AG10803 (cell line): Measurements from ENCODE around the gene HIP1R.

ENCODE experiments used
- DNase-seq: peaks from one replicate; pipeline ENCODE4 v3.0.0; 2010; ENCODE audit warnings: low read depth
- H3K4me3 ChIP-seq: 2 replicates; pipeline ENCODE4 v1.5.1; 2011; ENCODE audit warnings: mild to moderate bottlenecking, low read length, control low read depth
- TF ChIP-seq, protein P1 (sequence below): conservative IDR thresholded peaks from 2 replicates; pipeline ENCODE4 v1.5.1; 2011; ENCODE audit warnings: mild to moderate bottlenecking, low read length, control low read depth, inconsistent platforms

Gene HIP1R

DNA sequence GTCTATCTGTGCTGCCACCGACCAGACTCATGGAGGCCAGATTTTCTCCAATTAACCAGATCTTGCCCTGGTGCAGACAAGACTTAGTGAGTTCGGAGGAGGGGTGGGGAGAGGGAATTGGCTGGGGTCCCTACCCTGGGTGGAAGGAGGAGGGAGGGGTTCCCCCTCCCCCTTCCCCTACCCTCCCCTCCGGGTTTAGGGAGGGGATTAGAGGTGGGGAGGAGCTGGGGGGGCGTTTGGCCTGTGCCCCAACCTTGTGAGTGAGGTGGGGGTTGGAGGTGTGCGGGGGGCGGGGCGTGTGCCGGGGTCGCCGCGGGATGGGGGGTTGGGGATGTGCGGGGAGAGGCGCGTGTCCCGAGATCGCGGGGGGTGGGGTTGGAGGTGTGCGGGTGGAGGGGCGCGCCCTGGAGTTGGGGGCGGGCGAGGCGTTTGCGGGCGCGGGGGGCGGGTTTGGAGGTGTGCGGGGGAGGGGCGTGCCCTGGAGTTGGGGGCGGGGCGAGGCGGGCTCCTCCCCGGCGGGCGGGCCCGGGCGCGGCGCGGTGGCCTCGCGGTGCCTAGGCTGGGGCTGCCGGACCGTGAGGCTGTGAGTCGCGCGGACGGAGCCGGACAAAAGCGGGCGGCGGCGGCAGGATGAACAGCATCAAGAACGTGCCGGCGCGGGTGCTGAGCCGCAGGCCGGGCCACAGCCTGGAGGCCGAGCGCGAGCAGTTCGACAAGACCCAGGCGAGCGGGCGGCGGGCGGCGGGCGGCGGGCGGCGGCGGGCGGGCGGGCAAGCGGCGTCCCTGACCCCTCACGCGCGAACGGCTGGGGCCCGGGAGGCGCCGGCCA is at the start of gene HIP1R:
HIP1R (plus strand) TSS at position 537 of the 829 bp plus-strand sequence; CDS start at position 631, 94 bp downstream.
- DNase-seq, result no peak
- H3K4me3 ChIP-seq, result peak within 1 kb of the TSS; percentile 66
- TF ChIP-seq, protein P1, sequence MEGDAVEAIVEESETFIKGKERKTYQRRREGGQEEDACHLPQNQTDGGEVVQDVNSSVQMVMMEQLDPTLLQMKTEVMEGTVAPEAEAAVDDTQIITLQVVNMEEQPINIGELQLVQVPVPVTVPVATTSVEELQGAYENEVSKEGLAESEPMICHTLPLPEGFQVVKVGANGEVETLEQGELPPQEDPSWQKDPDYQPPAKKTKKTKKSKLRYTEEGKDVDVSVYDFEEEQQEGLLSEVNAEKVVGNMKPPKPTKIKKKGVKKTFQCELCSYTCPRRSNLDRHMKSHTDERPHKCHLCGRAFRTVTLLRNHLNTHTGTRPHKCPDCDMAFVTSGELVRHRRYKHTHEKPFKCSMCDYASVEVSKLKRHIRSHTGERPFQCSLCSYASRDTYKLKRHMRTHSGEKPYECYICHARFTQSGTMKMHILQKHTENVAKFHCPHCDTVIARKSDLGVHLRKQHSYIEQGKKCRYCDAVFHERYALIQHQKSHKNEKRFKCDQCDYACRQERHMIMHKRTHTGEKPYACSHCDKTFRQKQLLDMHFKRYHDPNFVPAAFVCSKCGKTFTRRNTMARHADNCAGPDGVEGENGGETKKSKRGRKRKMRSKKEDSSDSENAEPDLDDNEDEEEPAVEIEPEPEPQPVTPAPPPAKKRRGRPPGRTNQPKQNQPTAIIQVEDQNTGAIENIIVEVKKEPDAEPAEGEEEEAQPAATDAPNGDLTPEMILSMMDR, result no peak

GRCh38 chr12:122785503-122785902 is 49.8 kb upstream of the HIP1R start:
- TF ChIP-seq, protein P1, result no peak
- no peak for DNase-seq
- no peak overlapping the region for H3K4me3 ChIP-seq

GRCh38 chr12:122788387-122788786 is 46.9 kb upstream of the HIP1R start:
- peak; percentile 43 for DNase-seq
- TF ChIP-seq, protein P1, result no peak

DNA sequence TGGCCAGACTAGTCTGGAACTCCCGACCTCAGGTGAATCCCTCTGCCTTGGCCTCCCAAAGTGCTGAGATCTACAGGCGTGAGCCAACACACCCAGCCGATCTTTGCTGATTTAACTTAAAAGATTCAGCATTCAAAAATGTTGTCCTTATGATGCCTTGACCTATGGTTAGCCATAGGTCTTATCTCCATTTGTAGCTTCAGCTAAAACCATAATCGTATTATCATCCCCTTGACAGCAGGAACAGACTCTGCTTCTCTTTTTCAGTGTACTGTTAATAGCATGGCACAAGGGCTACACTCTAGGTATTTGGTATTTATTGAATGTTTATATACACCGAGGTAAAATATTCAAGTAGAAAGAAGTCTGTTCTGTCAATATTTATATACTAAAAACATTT is 45.6 kb upstream of the HIP1R start:
- TF ChIP-seq, protein P1, result no peak
- DNase-seq, result no peak

More at GRCh38 chr12:122788387-122788786, 46.9 kb upstream of the HIP1R start:
- no peak overlapping the region for H3K4me3 ChIP-seq

GRCh38 chr12:122790393-122791075 is 44.7 kb upstream of the HIP1R start:
- no peak overlapping the region for H3K4me3 ChIP-seq
- TF ChIP-seq, protein P1, result no peak
- DNase-seq, result peak; percentile 79

More for the DNA sequence above, 45.6 kb upstream of the HIP1R start:
- H3K4me3 ChIP-seq, result no peak overlapping the region

GRCh38 chr12:122793685-122794106 is 41.6 kb upstream of the HIP1R start:
- TF ChIP-seq, protein P1, result peak; percentile 74
- no peak overlapping the region for H3K4me3 ChIP-seq
- DNase-seq, result peak; percentile 62
